Measurements from ENCODE around the gene MID1IP1.

Gene MID1IP1

DNA sequence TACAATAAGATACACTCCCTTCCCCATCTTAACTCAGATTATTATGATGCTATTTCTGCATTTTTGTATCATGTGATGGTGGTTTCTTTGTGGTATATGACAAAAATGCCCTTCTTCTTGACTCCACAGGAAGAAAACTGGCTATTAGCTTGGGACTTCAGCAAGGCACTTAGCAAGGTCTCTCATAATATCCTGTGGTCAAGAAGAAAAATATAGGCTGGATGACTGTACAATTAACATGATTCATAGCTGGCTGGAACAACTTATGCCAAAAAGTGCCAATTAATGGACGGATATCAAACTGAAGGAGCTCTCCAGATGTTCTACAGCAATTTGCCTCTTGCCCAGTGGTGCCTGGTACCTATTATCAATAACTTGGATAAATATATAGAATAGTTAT is 2.3 kb upstream of the MID1IP1 start:
- Histone ChIP-seq H3K9me3 (replicated peaks in 1 of 11) (peaks cover 0 to 5% (median 2%) of the 10 kb centered on the region in 11 experiments; a peak in 11 of 22 replicates), H3K4me1 (peaks cover 10 to 23% (median 13%) of the 10 kb centered on the region in 10 experiments; a peak in 18 of 20 replicates), H4K20me1 (no peaks in the 10 kb centered on the region), H3K36me3 (no peaks in the 10 kb centered on the region), H3K9ac (no peak overlapping the region), H3K27ac (no peak overlapping the region), H3K27me3 (no peaks in the 10 kb centered on the region), H3K4me3 (no peak overlapping the region), H3K4me2 (peak overlapping the region in 3 of 11 experiments; percentile 15 to 42 (median 29); a peak in 6 of 22 replicates)
- TF ChIP-seq Cebpa-rat (IDR thresholded peaks at IDR 0.05) = no peak

DNA sequence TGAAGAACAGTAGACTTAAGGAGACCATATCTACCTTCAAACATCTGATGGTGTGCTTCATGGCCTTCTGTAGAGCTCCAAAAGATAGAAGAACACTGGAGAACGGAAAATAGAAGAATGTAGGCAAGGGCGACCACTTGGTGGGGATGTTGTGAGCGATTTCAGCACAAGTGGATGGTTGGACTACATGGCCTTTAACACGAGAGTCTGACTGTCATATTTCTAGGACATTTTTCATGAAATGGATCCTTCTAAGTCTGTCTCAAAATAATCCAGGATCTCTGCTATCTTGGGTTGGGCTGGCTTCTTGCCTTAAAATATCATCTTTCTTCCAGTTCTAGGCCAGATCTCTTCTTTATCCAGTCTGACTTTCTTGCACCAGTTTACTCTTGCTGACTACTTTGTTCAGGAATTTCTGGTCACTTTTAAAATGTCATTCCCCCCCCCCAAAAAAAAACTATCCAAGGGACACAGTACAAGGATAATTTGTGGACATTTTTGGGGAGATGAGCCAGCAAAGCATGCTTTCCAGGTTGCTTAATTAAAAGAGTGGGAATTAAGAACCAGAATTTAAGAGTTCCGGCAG is 1.2 kb upstream of the MID1IP1 start:
- no peaks in the 10 kb centered on the region for H3K27me3 ChIP-seq
- 0 out of 22 replicates have a peak, but pooled peaks cover 0 to 4% (median 0%) of the 10 kb centered on the region in 11 experiments for H4K20me1 ChIP-seq
- H3K36me3 ChIP-seq = peaks cover 5 to 8% (median 6%) of the 10 kb centered on the region in 11 experiments; a peak in 20 of 22 replicates
- H3K27ac ChIP-seq = peak overlapping the region in 4 of 11 experiments; percentile 65 to 96 (median 93); a peak in 5 of 22 replicates
- no peak overlapping the region for H3K9ac ChIP-seq
- H3K4me3 ChIP-seq = no peak overlapping the region
- H3K4me2 ChIP-seq = peak overlapping the region; percentile 38 to 74 (median 59); a peak in 16 of 22 replicates
- peaks cover 9 to 23% (median 11%) of the 10 kb centered on the region in 10 experiments; a peak in 18 of 20 replicates for H3K4me1 ChIP-seq
- no peak for TF ChIP-seq Cebpa-rat (IDR thresholded peaks at IDR 0.05)
- peaks cover 11 to 17% (median 13%) of the 10 kb centered on the region in 11 experiments; a peak in 21 of 22 replicates for H3K9me3 ChIP-seq (replicated peaks in 1 of 11)

DNA sequence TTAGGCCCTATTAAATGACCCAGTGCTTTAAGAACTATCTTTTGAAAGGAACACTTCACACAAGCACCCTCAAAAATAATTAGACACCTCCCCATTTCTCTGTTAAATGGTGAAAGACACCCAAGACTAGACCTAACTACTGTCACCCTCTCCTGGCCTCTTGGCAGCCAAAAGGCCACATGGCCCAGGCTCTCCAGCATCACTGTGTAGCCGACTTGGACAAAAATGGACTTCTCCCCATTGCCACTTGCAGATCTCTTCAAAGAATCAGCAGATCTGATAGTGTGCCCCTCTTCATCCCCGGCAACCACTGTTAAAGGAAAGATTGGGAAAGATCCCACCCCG is 2.0 kb downstream of the MID1IP1 start:
- peak overlapping the region; percentile 81 to 97 (median 93) for H3K27ac ChIP-seq
- H4K20me1 ChIP-seq = 0 out of 22 replicates have a peak, but pooled peaks cover 0 to 4% (median 0%) of the 10 kb centered on the region in 11 experiments
- H3K9ac ChIP-seq = peak overlapping the region; percentile 82 to 97 (median 94)
- H3K4me2 ChIP-seq = peak overlapping the region; percentile 61 to 81 (median 75)
- peaks cover 9 to 21% (median 11%) of the 10 kb centered on the region in 11 experiments; a peak in 21 of 22 replicates for H3K36me3 ChIP-seq
- H3K9me3 ChIP-seq (replicated peaks in 1 of 11) = peaks cover 13 to 23% (median 20%) of the 10 kb centered on the region in 11 experiments; a peak in 21 of 22 replicates
- no peaks in the 10 kb centered on the region for H3K27me3 ChIP-seq
- no peak for TF ChIP-seq Cebpa-rat (IDR thresholded peaks at IDR 0.05)
- peaks cover 16 to 31% (median 20%) of the 10 kb centered on the region in 10 experiments; a peak in 18 of 20 replicates for H3K4me1 ChIP-seq
- H3K4me3 ChIP-seq = peak overlapping the region; percentile 77 to 86 (median 82)

DNA sequence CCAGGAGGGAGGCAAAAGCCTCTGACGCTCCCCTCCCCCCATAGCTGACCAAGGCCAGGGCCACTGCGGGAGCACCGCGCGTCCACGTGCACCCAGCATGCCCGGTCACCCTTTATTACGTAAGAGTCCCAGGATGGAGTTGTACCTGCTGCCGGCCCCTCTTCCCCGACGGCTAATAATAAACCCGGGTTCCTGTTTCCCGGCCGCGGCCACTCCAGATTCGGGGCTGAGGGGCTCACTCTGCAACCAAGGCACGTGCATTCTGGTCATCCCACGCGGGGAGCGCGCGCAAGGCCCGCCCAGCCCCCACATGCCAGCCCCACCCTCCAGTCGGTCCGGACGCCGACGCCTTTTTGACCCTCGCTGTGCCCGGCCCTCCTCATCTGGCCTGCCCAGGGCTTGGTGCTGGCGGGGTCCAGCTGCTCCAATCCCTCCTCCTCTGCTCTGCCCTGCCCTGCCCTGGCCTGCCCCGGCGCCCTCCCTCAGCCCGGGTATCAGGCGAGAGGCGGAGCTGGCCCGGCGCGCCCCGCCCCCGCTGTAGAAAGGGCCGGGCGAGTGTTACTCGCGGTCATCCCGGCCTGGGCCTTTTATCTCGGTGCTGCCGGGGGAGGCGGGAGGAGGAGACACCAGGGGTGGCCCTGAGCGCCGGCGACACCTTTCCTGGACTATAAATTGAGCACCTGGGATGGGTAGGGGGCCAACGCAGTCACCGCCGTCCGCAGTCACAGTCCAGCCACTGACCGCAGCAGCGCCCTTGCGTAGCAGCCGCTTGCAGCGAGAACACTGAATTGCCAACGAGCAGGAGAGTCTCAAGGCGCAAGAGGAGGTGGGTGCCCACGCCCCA is 2.6 kb downstream of the MID1IP1 start:
- Histone ChIP-seq H4K20me1 (0 out of 22 replicates have a peak, but pooled peaks cover 0 to 4% (median 0%) of the 10 kb centered on the region in 11 experiments), H3K27me3 (no peaks in the 10 kb centered on the region), H3K4me3 (peak overlapping the region; percentile 77 to 86 (median 82)), H3K36me3 (peaks cover 9 to 21% (median 11%) of the 10 kb centered on the region in 11 experiments; a peak in 21 of 22 replicates), H3K4me2 (peak overlapping the region; percentile 61 to 81 (median 75)), H3K9ac (peak overlapping the region; percentile 87 to 97 (median 94)), H3K4me1 (peaks cover 19 to 33% (median 23%) of the 10 kb centered on the region in 10 experiments), H3K9me3 (replicated peaks in 1 of 11) (peaks cover 13 to 23% (median 20%) of the 10 kb centered on the region in 11 experiments; a peak in 21 of 22 replicates), H3K27ac (peak overlapping the region; percentile 87 to 97 (median 93))
- TF ChIP-seq Cebpa-rat (IDR thresholded peaks at IDR 0.05) = peak in 1 of 11 experiments; percentile 36; a peak in 3 of 22 replicates

DNA sequence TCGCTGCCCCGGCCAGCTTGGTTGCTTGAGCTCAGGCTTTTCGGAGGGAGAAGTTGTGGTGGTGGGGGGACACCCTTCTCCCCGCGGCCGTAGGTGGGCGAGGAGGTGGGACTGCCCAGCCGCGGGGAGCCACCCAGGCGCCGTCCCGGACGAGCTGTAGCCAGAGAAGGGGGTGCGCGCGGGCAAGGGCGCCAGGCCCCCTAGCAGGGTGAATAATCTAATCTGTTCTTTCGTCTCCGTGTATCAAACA is 3.1 kb downstream of the MID1IP1 start:
- Histone ChIP-seq H3K4me3 (peak overlapping the region; percentile 77 to 86 (median 82)), H3K9ac (peak overlapping the region; percentile 87 to 97 (median 94))

DNA sequence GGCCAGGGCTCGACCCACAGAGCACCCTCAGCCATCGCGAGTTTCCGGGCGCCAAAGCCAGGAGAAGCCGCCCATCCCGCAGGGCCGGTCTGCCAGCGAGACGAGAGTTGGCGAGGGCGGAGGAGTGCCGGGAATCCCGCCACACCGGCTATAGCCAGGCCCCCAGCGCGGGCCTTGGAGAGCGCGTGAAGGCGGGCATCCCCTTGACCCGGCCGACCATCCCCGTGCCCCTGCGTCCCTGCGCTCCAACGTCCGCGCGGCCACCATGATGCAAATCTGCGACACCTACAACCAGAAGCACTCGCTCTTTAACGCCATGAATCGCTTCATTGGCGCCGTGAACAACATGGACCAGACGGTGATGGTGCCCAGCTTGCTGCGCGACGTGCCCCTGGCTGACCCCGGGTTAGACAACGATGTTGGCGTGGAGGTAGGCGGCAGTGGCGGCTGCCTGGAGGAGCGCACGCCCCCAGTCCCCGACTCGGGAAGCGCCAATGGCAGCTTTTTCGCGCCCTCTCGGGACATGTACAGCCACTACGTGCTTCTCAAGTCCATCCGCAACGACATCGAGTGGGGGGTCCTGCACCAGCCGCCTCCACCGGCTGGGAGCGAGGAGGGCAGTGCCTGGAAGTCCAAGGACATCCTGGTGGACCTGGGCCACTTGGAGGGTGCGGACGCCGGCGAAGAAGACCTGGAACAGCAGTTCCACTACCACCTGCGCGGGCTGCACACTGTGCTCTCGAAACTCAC is 3.6 kb downstream of the MID1IP1 start:
- Histone ChIP-seq H3K27ac (peak overlapping the region; percentile 87 to 97 (median 93)), H3K4me2 (peak overlapping the region; percentile 14 to 80 (median 52); a peak in 21 of 22 replicates), H4K20me1 (0 out of 22 replicates have a peak, but pooled peaks cover 0 to 4% (median 0%) of the 10 kb centered on the region in 11 experiments), H3K36me3 (peaks cover 9 to 21% (median 11%) of the 10 kb centered on the region in 11 experiments; a peak in 21 of 22 replicates), H3K4me3 (peak overlapping the region; percentile 77 to 86 (median 82)), H3K9ac (peak overlapping the region; percentile 87 to 97 (median 94)), H3K9me3 (replicated peaks in 1 of 11) (peaks cover 13 to 23% (median 20%) of the 10 kb centered on the region in 11 experiments; a peak in 21 of 22 replicates), H3K27me3 (no peaks in the 10 kb centered on the region), H3K4me1 (peaks cover 20 to 36% (median 32%) of the 10 kb centered on the region in 10 experiments)
- TF ChIP-seq Cebpa-rat (IDR thresholded peaks at IDR 0.05) = no peak

More for the DNA sequence above, 3.1 kb downstream of the MID1IP1 start:
- H3K9me3 ChIP-seq (replicated peaks in 1 of 11) = peaks cover 13 to 23% (median 20%) of the 10 kb centered on the region in 11 experiments; a peak in 21 of 22 replicates
- peaks cover 9 to 21% (median 11%) of the 10 kb centered on the region in 11 experiments; a peak in 21 of 22 replicates for H3K36me3 ChIP-seq
- H3K27me3 ChIP-seq = no peaks in the 10 kb centered on the region
- no peak for TF ChIP-seq Cebpa-rat (IDR thresholded peaks at IDR 0.05)
- H3K27ac ChIP-seq = peak overlapping the region; percentile 87 to 97 (median 93)
- peak overlapping the region in 9 of 11 experiments; percentile 32 to 80 (median 58); a peak in 14 of 22 replicates for H3K4me2 ChIP-seq
- 0 out of 22 replicates have a peak, but pooled peaks cover 0 to 4% (median 0%) of the 10 kb centered on the region in 11 experiments for H4K20me1 ChIP-seq
- H3K4me1 ChIP-seq = peaks cover 19 to 33% (median 27%) of the 10 kb centered on the region in 10 experiments

DNA sequence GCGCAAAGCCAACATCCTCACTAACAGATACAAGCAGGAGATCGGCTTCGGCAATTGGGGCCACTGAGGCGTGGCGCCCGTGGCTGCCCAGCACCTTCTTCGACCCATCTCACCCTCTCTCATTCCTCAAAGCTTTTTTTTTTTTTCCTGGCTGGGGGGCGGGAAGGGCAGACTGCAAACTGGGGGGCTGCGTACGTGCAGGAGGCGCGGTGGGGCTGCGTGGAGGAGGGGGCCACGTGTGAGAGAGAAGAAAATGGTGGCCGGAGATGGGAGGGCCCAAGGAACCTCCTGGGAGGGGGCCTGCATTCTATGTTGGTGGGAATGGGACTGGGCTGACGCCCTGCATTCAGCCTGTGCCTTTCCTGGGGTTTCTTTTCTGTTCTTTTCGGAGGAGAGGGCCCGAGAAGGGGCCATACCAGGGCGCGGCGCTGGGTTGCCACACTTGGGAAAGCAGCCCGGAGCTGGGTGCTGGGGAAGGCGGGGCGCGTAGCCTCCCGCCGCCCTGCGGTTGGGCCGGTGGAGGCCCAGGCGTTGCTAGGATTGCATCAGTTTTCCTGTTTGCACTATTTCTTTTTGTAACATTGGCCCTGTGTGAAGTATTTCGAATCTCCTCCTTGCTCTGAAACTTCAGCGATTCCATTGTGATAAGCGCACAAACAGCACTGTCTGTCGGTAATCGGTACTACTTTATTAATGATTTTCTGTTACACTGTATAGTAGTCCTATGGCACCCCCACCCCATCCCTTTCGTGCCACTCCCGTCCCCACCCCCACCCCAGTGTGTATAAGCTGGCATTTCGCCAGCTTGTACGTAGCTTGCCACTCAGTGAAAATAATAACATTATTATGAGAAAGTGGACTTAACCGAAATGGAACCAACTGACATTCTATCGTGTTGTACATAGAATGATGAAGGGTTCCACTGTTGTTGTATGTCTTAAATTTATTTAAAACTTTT is 4.5 kb downstream of the MID1IP1 start:
- peak; percentile 39 to 95 (median 76); a peak in 19 of 22 replicates for TF ChIP-seq Cebpa-rat (IDR thresholded peaks at IDR 0.05)
- H4K20me1 ChIP-seq = 0 out of 22 replicates have a peak, but pooled peaks cover 0 to 4% (median 0%) of the 10 kb centered on the region in 11 experiments
- peaks cover 18 to 34% (median 30%) of the 10 kb centered on the region in 10 experiments for H3K4me1 ChIP-seq
- H3K36me3 ChIP-seq = peaks cover 9 to 21% (median 11%) of the 10 kb centered on the region in 11 experiments; a peak in 21 of 22 replicates
- peak overlapping the region; percentile 77 to 86 (median 82) for H3K4me3 ChIP-seq
- H3K27me3 ChIP-seq = no peaks in the 10 kb centered on the region
- peak overlapping the region; percentile 40 to 89 (median 74); a peak in 21 of 22 replicates for H3K4me2 ChIP-seq
- peaks cover 13 to 23% (median 20%) of the 10 kb centered on the region in 11 experiments; a peak in 21 of 22 replicates for H3K9me3 ChIP-seq (replicated peaks in 1 of 11)
- H3K9ac ChIP-seq = peak overlapping the region; percentile 87 to 97 (median 94)
- H3K27ac ChIP-seq = peak overlapping the region; percentile 87 to 97 (median 93)

Data from BLaER1 treated with 17β-estradiol and CSF1 and Interleukin-3, amounts not matched to agents 10 nM and 100 nM (cell line).